ENCODE measurements around the gene XPO4. TPM values are rescaled to one million over a fixed set of nuclear protein-coding genes. Genes with fewer than 3 reads are reported as not detected.

XPO4 gene
- total RNA-seq, 1 donor from 2014 or later, result 15.5 TPM

DNA sequence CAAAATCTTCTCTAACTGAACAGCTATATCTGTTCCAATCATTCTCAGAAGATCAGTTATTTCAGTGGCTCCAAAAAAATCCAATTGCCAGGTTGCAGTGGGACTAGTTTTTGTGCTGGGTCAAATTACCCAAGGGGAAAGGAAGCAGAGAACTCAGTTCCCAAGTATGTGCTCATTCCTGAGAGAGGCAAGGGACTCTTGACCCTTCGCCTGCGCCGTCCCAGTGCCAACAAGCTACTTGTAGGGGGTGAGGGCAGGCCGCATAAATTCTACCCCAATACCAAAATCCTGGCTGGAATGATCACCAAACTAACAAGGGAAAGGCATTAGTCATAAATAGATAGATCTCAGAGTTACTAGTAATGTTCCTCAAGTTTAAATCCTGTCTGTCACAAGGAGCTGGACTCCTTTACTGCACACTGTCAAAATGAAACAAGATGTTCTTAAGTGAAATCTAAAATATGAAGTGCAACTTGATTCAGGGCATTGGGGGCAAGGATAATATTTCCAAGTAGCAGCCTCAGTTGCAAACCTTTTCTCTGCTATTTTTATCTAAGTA, 50.6 kb downstream of the XPO4 start:
- no peak for DNase-seq
- H3K4me3 Mint-ChIP-seq (ENCODE audit: unreplicated experiment), result no peak overlapping the region
- H3K27me3 Mint-ChIP-seq (ENCODE audit: unreplicated experiment), result no peaks in the 10 kb centered on the region
- TF ChIP-seq, protein P1, sequence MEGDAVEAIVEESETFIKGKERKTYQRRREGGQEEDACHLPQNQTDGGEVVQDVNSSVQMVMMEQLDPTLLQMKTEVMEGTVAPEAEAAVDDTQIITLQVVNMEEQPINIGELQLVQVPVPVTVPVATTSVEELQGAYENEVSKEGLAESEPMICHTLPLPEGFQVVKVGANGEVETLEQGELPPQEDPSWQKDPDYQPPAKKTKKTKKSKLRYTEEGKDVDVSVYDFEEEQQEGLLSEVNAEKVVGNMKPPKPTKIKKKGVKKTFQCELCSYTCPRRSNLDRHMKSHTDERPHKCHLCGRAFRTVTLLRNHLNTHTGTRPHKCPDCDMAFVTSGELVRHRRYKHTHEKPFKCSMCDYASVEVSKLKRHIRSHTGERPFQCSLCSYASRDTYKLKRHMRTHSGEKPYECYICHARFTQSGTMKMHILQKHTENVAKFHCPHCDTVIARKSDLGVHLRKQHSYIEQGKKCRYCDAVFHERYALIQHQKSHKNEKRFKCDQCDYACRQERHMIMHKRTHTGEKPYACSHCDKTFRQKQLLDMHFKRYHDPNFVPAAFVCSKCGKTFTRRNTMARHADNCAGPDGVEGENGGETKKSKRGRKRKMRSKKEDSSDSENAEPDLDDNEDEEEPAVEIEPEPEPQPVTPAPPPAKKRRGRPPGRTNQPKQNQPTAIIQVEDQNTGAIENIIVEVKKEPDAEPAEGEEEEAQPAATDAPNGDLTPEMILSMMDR (IDR thresholded peaks at IDR 0.05; ENCODE audit: partially characterized antibody, unreplicated experiment), result no peak
- H3K27ac Mint-ChIP-seq (ENCODE audit: unreplicated experiment), result no peak overlapping the region
- H3K36me3 Mint-ChIP-seq (ENCODE audit: unreplicated experiment), result no peaks in the 10 kb centered on the region
- no peaks in the 10 kb centered on the region for H3K9me3 Mint-ChIP-seq (ENCODE audit: unreplicated experiment)
- peaks cover 11% of the 10 kb centered on the region for H3K4me1 Mint-ChIP-seq (ENCODE audit: low read depth, unreplicated experiment)

DNA sequence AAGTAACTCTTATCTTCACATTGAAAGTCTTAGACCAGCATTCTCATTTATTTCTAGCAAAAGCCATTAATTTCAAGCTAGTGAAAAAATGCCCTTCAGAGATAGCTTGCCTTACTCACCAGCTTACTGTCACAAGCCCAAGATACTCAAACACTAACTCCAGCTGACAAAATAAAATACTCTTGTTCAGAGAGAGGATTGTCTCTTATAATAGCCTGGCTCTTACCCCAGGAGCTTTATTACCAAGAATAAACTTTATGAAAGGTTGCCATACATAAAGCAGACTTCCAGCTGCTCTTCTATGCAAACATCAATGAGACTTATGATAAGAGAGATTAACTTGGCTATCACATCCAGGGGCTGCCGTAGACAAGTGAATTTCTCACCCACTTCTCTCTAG, 53.6 kb downstream of the XPO4 start:
- Mint-ChIP-seq H3K27ac (ENCODE audit: unreplicated experiment) (no peak overlapping the region), H3K9me3 (ENCODE audit: unreplicated experiment) (no peaks in the 10 kb centered on the region), H3K4me3 (ENCODE audit: unreplicated experiment) (no peak overlapping the region), H3K27me3 (ENCODE audit: unreplicated experiment) (no peaks in the 10 kb centered on the region), H3K36me3 (ENCODE audit: unreplicated experiment) (no peaks in the 10 kb centered on the region), H3K4me1 (ENCODE audit: low read depth, unreplicated experiment) (peaks cover 18% of the 10 kb centered on the region)
- TF ChIP-seq, protein P1 (IDR thresholded peaks at IDR 0.05; ENCODE audit: partially characterized antibody, unreplicated experiment), result no peak
- no peak for DNase-seq

DNA sequence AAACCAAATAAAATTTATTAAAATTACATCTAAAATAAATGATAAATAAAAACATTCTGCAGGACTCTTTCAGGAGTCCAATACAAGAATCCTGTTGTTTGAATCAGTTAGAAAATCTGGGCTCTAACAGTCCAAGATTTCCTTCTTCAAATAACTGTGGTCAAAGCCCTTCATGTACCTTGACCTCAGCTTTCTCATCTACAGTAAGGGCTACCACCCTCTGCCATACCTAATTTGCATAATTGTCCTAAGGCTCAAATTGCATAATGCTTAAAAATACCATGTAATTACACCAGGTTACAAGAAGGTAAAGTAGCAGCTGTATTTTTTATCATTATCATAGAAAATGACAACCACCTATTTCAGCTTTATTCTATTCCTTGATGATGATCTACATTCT, 54.3 kb downstream of the XPO4 start:
- Mint-ChIP-seq H3K27me3 (ENCODE audit: unreplicated experiment) (no peaks in the 10 kb centered on the region), H3K36me3 (ENCODE audit: unreplicated experiment) (no peaks in the 10 kb centered on the region), H3K4me1 (ENCODE audit: low read depth, unreplicated experiment) (peaks cover 18% of the 10 kb centered on the region), H3K9me3 (ENCODE audit: unreplicated experiment) (no peaks in the 10 kb centered on the region), H3K27ac (ENCODE audit: unreplicated experiment) (no peak overlapping the region), H3K4me3 (ENCODE audit: unreplicated experiment) (no peak overlapping the region)
- no peak for DNase-seq
- TF ChIP-seq, protein P1 (IDR thresholded peaks at IDR 0.05; ENCODE audit: partially characterized antibody, unreplicated experiment), result no peak

DNA sequence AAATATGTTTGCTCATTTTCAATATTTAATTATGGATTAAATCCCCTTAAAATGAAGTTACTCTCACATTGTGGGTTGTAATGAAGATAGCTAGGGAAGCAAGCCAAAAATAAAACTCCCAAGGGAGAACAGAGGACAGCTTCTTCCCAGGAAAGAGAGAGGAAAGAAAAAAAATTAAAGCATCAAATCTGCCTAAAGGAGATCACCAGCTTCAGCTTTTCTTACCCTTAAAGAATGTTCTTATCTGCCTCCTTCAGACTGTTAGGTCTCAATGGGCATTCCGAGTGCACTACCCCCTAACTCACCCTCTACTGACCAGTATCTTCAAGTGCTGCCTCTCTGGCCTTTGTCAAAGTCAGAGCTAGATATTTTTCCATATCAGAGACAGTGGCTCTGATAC, 55.2 kb downstream of the XPO4 start:
- Mint-ChIP-seq H3K27me3 (ENCODE audit: unreplicated experiment) (no peaks in the 10 kb centered on the region), H3K4me1 (ENCODE audit: low read depth, unreplicated experiment) (peaks cover 18% of the 10 kb centered on the region), H3K9me3 (ENCODE audit: unreplicated experiment) (no peaks in the 10 kb centered on the region), H3K4me3 (ENCODE audit: unreplicated experiment) (peak overlapping the region; percentile 74), H3K36me3 (ENCODE audit: unreplicated experiment) (no peaks in the 10 kb centered on the region), H3K27ac (ENCODE audit: unreplicated experiment) (peak overlapping the region; percentile 89)
- TF ChIP-seq, protein P1 (IDR thresholded peaks at IDR 0.05; ENCODE audit: partially characterized antibody, unreplicated experiment), result no peak
- DNase-seq, result no peak

- Mint-ChIP-seq H3K4me1 (ENCODE audit: low read depth, unreplicated experiment) (peaks cover 15% of the 10 kb centered on the region), H3K27me3 (ENCODE audit: unreplicated experiment) (no peaks in the 10 kb centered on the region), H3K9me3 (ENCODE audit: unreplicated experiment) (no peaks in the 10 kb centered on the region), H3K36me3 (ENCODE audit: unreplicated experiment) (no peaks in the 10 kb centered on the region), H3K27ac (ENCODE audit: unreplicated experiment) (no peak overlapping the region), H3K4me3 (ENCODE audit: unreplicated experiment) (no peak overlapping the region)
- TF ChIP-seq, protein P1 (IDR thresholded peaks at IDR 0.05; ENCODE audit: partially characterized antibody, unreplicated experiment), result no peak
- DNase-seq, result no peak
Observed at GRCh38 chr13:20843166-20843565, 59.4 kb downstream of the XPO4 start.

Measured in glutamatergic neuron (in vitro differentiated cells).